OCI-LY7 (cell line): Measurements from ENCODE around the gene SRP54. TPM values are rescaled to one million over a fixed set of nuclear protein-coding genes. Genes with fewer than 3 reads are reported as not detected.
A peak's percentile ranks its signal among the peaks of the same experiment; 100 is the strongest.

Experiments
- BruUV-seq: library from RNA; stranded (reverse); fragments of 400-500 nt; replicated peaks from 2 replicates; lab custom pipeline; 2021; lab: Mats Ljungman, UMichigan
- CTCF ChIA-PET: fragments of 300-600 bp; sonication (Branson Sonifier 250); formaldehyde crosslinking; loops from one replicate; lab custom pipeline; 2022; ENCODE audit warnings: antibody characterized with exemption; ENCODE audit not compliant: unreplicated experiment; lab: Charles Lee
- POLR2A ChIA-PET: fragments of 300-600 bp; sonication (Branson Sonifier 250); formaldehyde crosslinking; loops from one replicate; lab custom pipeline; 2022; ENCODE audit warnings: antibody characterized with exemption; lab: Charles Lee
- DNase-seq: peaks from one replicate; pipeline ENCODE4 v3.0.0-alpha.2; 2015; ENCODE audit warnings: low spot score
- H2AFZ ChIP-seq: fragments of 200-600 bp; sonication (generic), shearing (Covaris generic); 2 replicates; pipeline ENCODE4 v1.6.1; 2014; ENCODE audit warnings: mild to moderate bottlenecking, antibody characterized with exemption, low read length, moderate library complexity
- H3K27ac ChIP-seq: fragments of 200-600 bp; sonication (generic); 2 replicates; pipeline ENCODE4 v1.5.1; 2014; ENCODE audit warnings: mixed run types, low read depth, mild to moderate bottlenecking, moderate library complexity, low read length, inconsistent platforms; ENCODE audit not compliant: poor library complexity, severe bottlenecking
- H3K36me3 ChIP-seq: fragments of 200-600 bp; sonication (generic); 2 replicates; pipeline ENCODE4 v1.6.1; 2014; ENCODE audit warnings: mild to moderate bottlenecking, antibody characterized with exemption, low read length, moderate library complexity, mixed read lengths; ENCODE audit not compliant: insufficient read depth
- H3K4me1 ChIP-seq: fragments of 200-600 bp; sonication (generic); 2 replicates; pipeline ENCODE4 v1.5.1; 2014; ENCODE audit warnings: mild to moderate bottlenecking, low read length; ENCODE audit not compliant: insufficient read depth, poor library complexity, severe bottlenecking
- H3K4me2 ChIP-seq: fragments of 200-600 bp; sonication (generic); 2 replicates; pipeline ENCODE4 v1.6.1; 2014; ENCODE audit warnings: mild to moderate bottlenecking, low read length
- H3K4me3 ChIP-seq: fragments of 200-600 bp; sonication (generic); 2 replicates; pipeline ENCODE4 v1.5.1; 2014; ENCODE audit warnings: mild to moderate bottlenecking, low read depth, low read length; ENCODE audit not compliant: poor library complexity, severe bottlenecking
- H3K79me2 ChIP-seq: fragments of 200-600 bp; sonication (generic); 2 replicates; pipeline ENCODE4 v1.6.1; 2016; ENCODE audit warnings: low read depth, mild to moderate bottlenecking, low read length, moderate library complexity, mixed read lengths; ENCODE audit not compliant: insufficient read depth
- H3K9me2 ChIP-seq: fragments of 200-600 bp; sonication (generic); 2 replicates; pipeline ENCODE4 v1.6.1; 2016; ENCODE audit warnings: mild to moderate bottlenecking, low read length, mixed read lengths; ENCODE audit not compliant: insufficient read depth
- H3K9me3 ChIP-seq: fragments of 200-600 bp; sonication (generic); 2 replicates; pipeline ENCODE4 v1.6.1; 2014; ENCODE audit warnings: mild to moderate bottlenecking, mixed run types, low read length, mixed read lengths
- H4K20me1 ChIP-seq: fragments of 200-600 bp; sonication (generic); 2 replicates; pipeline ENCODE4 v1.6.1; 2014; ENCODE audit warnings: mild to moderate bottlenecking, antibody characterized with exemption, low read length, moderate library complexity, mixed read lengths; ENCODE audit not compliant: insufficient read depth
- CTCF ChIP-seq: fragments of 200-600 bp; sonication (generic); conservative IDR thresholded peaks from 2 replicates; pipeline ENCODE4 v1.5.1; 2014; ENCODE audit warnings: mild to moderate bottlenecking, antibody characterized with exemption, low read length, moderate library complexity, mixed read lengths
- EZH2phosphoT487 ChIP-seq: fragments of 200-600 bp; sonication (generic); IDR thresholded peaks from 2 replicates; pipeline ENCODE4 v1.6.1; 2018; ENCODE audit warnings: low read depth, borderline replicate concordance, mild to moderate bottlenecking, mixed run types, antibody characterized with exemption, low read length, moderate library complexity, mixed read lengths
- intact Hi-C: fragments of 100-400 bp; cut with micrococcal nuclease; formaldehyde crosslinking; loops from one replicate; pipeline ENCODE4 v1.10.0; 2022; ENCODE audit not compliant: unreplicated experiment
- total RNA-seq, 2 experiments: library from RNA; depleted of rRNA in 1 of 2; stranded (reverse); fragments of >200 nt in 1 of 2; shearing (Covaris generic) in 1 of 2; gene quantifications; 2 replicates each; pipeline ENCODE4 v1.2.3, GENCODE V29; 2014 to 2022

Gene SRP54
- total RNA-seq, 2 experiments from 2014 or later: 50.9 to 86.0 TPM

- peaks cover 9% of the 10 kb centered on the region for H3K4me1 ChIP-seq
- TF ChIP-seq EZH2phosphoT487 (no peak), CTCF (no peak)
- DNase-seq: no peak
- CTCF ChIA-PET: no interaction called here
- no peak overlapping the region for H3K27ac ChIP-seq
- POLR2A ChIA-PET: no interaction called here
- no TSS peak for BruUV-seq
- H3K79me2 ChIP-seq: peaks cover 42% of the 10 kb centered on the region
- H2AFZ ChIP-seq: no peak overlapping the region
- H4K20me1 ChIP-seq: 0 out of 2 replicates have a peak, but pooled peaks cover under 1% of the 10 kb centered on the region
- intact Hi-C loops: no loop called here
- no peak overlapping the region for H3K4me2 ChIP-seq
- no peak overlapping the region for H3K4me3 ChIP-seq
- H3K9me3 ChIP-seq: no peaks in the 10 kb centered on the region
- H3K36me3 ChIP-seq: peaks cover 3% of the 10 kb centered on the region; the same call in 1 of the 2 replicates
- no peaks in the 10 kb centered on the region for H3K9me2 ChIP-seq
Observed at GRCh38 chr14:34978444-34978843, 4.3 kb upstream of the SRP54 start.

- POLR2A ChIA-PET: interaction anchor here (0.6 to 2.1 kb wide), 12 partner anchors 8 to 350 kb away, joined by 3 to 12 read pairs (median 5); partner anchors contain the start of genes CFL2, FAM177A1 and SNX6
- H3K4me3 ChIP-seq: peak overlapping the region; percentile 95
- H3K36me3 ChIP-seq: peaks cover 9% of the 10 kb centered on the region
- no peak for DNase-seq
- intact Hi-C loops: loop anchor here (5.0 kb wide), 4 partner anchors 268 to 422 kb away; partner anchors contain the start of genes CFL2, NFKBIA and PSMA6
- BruUV-seq: no TSS peak
- H3K79me2 ChIP-seq: peaks cover 59% of the 10 kb centered on the region
- peak overlapping the region; percentile 93 for H3K4me2 ChIP-seq
- H4K20me1 ChIP-seq: 0 out of 2 replicates have a peak, but pooled peaks cover 8% of the 10 kb centered on the region
- peaks cover 24% of the 10 kb centered on the region for H3K4me1 ChIP-seq
- peak overlapping the region; percentile 91 for H3K27ac ChIP-seq
- CTCF ChIA-PET: interaction anchor here (1.5 kb wide), 1 partner anchor 66 kb away, joined by 3 read pairs; the partner anchor contains the start of gene FAM177A1
- H2AFZ ChIP-seq: peak overlapping the region; percentile 83; the same call in 1 of the 2 replicates
- H3K9me3 ChIP-seq: no peaks in the 10 kb centered on the region
- TF ChIP-seq EZH2phosphoT487 (no peak), CTCF (no peak)
- no peaks in the 10 kb centered on the region for H3K9me2 ChIP-seq
Observed at GRCh38 chr14:34980337-34980900, 2.4 kb upstream of the SRP54 start.
